Tibial nerve (tissue), 4 donors: ENCODE data around the gene DLX4. TPM values are rescaled to one million over a fixed set of nuclear protein-coding genes. Genes with fewer than 3 reads are reported as not detected.

Experiments used
- DNase-seq, 2 donors: peaks; one replicate each; pipeline ENCODE4 v3.0.0-alpha.2; 2019; ENCODE audit warnings: low spot score in 2 of 2
- H3K27ac ChIP-seq, 4 donors: fragments of 200-600 bp; sonication (generic) in 3 of 4; one replicate each; pipeline ENCODE4 v1.5.1; 2017 to 2019; ENCODE audit warnings: mild to moderate bottlenecking in 1 of 4
- H3K27me3 ChIP-seq, 2 donors: fragments of 200-600 bp; sonication (generic) in 1 of 2; one replicate each; pipeline versions ENCODE4 v1.5.1 to v1.6.0; 2017 to 2019
- H3K36me3 ChIP-seq, 3 donors: fragments of 200-600 bp; sonication (generic); one replicate each; pipeline ENCODE4 v1.5.1; 2018 to 2019
- H3K4me1 ChIP-seq, 4 donors: fragments of 200-600 bp; sonication (generic) in 3 of 4; one replicate each; pipeline ENCODE4 v1.5.1; 2017 to 2019
- H3K4me3 ChIP-seq, 4 donors: fragments of 200-600 bp; sonication (generic) in 3 of 4; one replicate each; pipeline ENCODE4 v1.5.1; 2017 to 2019; ENCODE audit warnings: mild to moderate bottlenecking in 1 of 4, moderate library complexity in 1 of 4
- H3K9me3 ChIP-seq, 4 donors: fragments of 200-600 bp; sonication (generic) in 3 of 4; one replicate each; pipeline ENCODE4 v1.5.1; 2017 to 2019
- CTCF ChIP-seq, 5 experiments: fragments of 200-600 bp in 3 of 5; fragments of 450-650 bp in 2 of 5; sonication (generic) in 3 of 5; IDR thresholded peaks; one replicate each; pipeline ENCODE4 v1.5.1; 2016 to 2019; ENCODE audit warnings: antibody characterized with exemption in 5 of 5, mild to moderate bottlenecking in 3 of 5, moderate library complexity in 2 of 5
- EP300 ChIP-seq, 2 donors: sonication (generic); formaldehyde crosslinking; IDR thresholded peaks; one replicate each; pipeline ENCODE4 v1.6.1; 2017; ENCODE audit warnings: antibody characterized with exemption in 2 of 2, mild to moderate bottlenecking in 1 of 2
- POLR2A ChIP-seq, 2 donors: fragments of 450-650 bp; IDR thresholded peaks; one replicate each; pipeline ENCODE4 v1.6.1; 2017; ENCODE audit warnings: antibody characterized with exemption in 2 of 2, mild to moderate bottlenecking in 2 of 2, moderate library complexity in 2 of 2
- WGBS, 2 donors: methylation state at CpG; one replicate each; pipeline ENCODE4 v1.1.5; 2018; 5-methylcytosine and 5-hydroxymethylcytosine counted together
- total RNA-seq, 4 donors: library from RNA; depleted of rRNA; stranded (reverse); fragments of >200 nt; gene quantifications; one replicate each; pipeline ENCODE4 v1.1.0, GENCODE V29; 2016

Gene DLX4
- total RNA-seq, 4 donors from 2014 or later, result not detected

GRCh38 chr17:49997301-49997650 lies 28.3 kb downstream of the DLX4 start:
- H3K36me3 ChIP-seq, result no peaks in the 10 kb centered on the region
- TF ChIP-seq CTCF (IDR thresholded peaks at IDR 0.05), result no peak
- TF ChIP-seq EP300 (IDR thresholded peaks at IDR 0.05), result no peak
- TF ChIP-seq POLR2A (IDR thresholded peaks at IDR 0.05), result no peak
- no peaks in the 10 kb centered on the region for H3K9me3 ChIP-seq
- H3K4me3 ChIP-seq, result peak overlapping the region in 2 of 4 donors; percentile 40 to 50
- H3K27me3 ChIP-seq, result peaks cover 0 to 95% of the 10 kb centered on the region in 2 donors
- H3K27ac ChIP-seq, result no peak overlapping the region
- 19 to 24% methylated on average over 6 of the region's 6 CpGs for WGBS, 2 donors
- peaks cover 0 to 47% (median 20%) of the 10 kb centered on the region in 4 donors for H3K4me1 ChIP-seq
- DNase-seq, result no peak

- Histone ChIP-seq H3K4me1 (peaks cover 0 to 46% (median 17%) of the 10 kb centered on the region in 4 donors), H3K27me3 (peaks cover 0 to 94% of the 10 kb centered on the region in 2 donors), H3K9me3 (no peaks in the 10 kb centered on the region), H3K27ac (no peak overlapping the region), H3K4me3 (no peak overlapping the region), H3K36me3 (no peaks in the 10 kb centered on the region)
- 23 to 38% methylated on average over 13 to 20 of the region's 20 CpGs for WGBS, 2 donors
- peak; percentile 24 to 61 for DNase-seq
- TF ChIP-seq POLR2A (IDR thresholded peaks at IDR 0.05), result no peak
- peak; percentile 84 to 97 (median 91) for TF ChIP-seq CTCF (IDR thresholded peaks at IDR 0.05)
Observed at GRCh38 chr17:49997773-49998703, 29.0 kb downstream of the DLX4 start.

- no peak overlapping the region for H3K27ac ChIP-seq
- no peak for DNase-seq
- no peaks in the 10 kb centered on the region for H3K9me3 ChIP-seq
- H3K4me3 ChIP-seq, result no peak overlapping the region
- 58 to 60% methylated on average over 11 of the region's 11 CpGs for WGBS, 2 donors
- H3K4me1 ChIP-seq, result peaks cover 0 to 36% (median 13%) of the 10 kb centered on the region in 4 donors
- no peak for TF ChIP-seq CTCF (IDR thresholded peaks at IDR 0.05)
- no peak for TF ChIP-seq EP300 (IDR thresholded peaks at IDR 0.05)
- TF ChIP-seq POLR2A (IDR thresholded peaks at IDR 0.05), result no peak
- no peaks in the 10 kb centered on the region for H3K36me3 ChIP-seq
- H3K27me3 ChIP-seq, result peaks cover 0 to 93% of the 10 kb centered on the region in 2 donors
Observed at GRCh38 chr17:49998836-49999511, 30.0 kb downstream of the DLX4 start.

- H3K27me3 ChIP-seq, result peaks cover 0 to 78% of the 10 kb centered on the region in 2 donors
- WGBS, 2 donors, result 54 to 58% methylated on average over 4 of the region's 4 CpGs
- no peak overlapping the region for H3K27ac ChIP-seq
Observed at GRCh38 chr17:50003911-50004310, 34.9 kb downstream of the DLX4 start.

More at GRCh38 chr17:50003911-50004310, 34.9 kb downstream of the DLX4 start:
- Histone ChIP-seq H3K4me3 (no peak overlapping the region), H3K36me3 (no peaks in the 10 kb centered on the region), H3K9me3 (peaks cover 0 to 3% (median 0%) of the 10 kb centered on the region in 4 donors), H3K4me1 (no peaks in the 10 kb centered on the region)
- no peak for DNase-seq
- no peak for TF ChIP-seq CTCF (IDR thresholded peaks at IDR 0.05)
- no peak for TF ChIP-seq EP300 (IDR thresholded peaks at IDR 0.05)
- TF ChIP-seq POLR2A (IDR thresholded peaks at IDR 0.05), result no peak
